GM12878 (cell line): ENCODE results near the gene NPAS3. TPM values are rescaled to one million over a fixed set of nuclear protein-coding genes. Genes with fewer than 3 reads are reported as not detected.

Experiments
- ATAC-seq: fragments of 200-7000 bp; cut with Tn5 transposase; 3 replicates; pipeline ENCODE4 v1.9.1; 2020; ENCODE audit warnings: mild to moderate bottlenecking, moderate library complexity
- BruUV-seq: library from RNA; stranded (reverse); fragments of 400-500 nt; replicated peaks from 2 replicates; lab custom pipeline; 2021; lab: Mats Ljungman, UMichigan
- CTCF ChIA-PET: fragments of 300-600 bp; sonication (Branson Sonifier 250); formaldehyde crosslinking; extraction: SDS; loops from one replicate; lab custom pipeline; 2021; ENCODE audit warnings: inconsistent platforms; lab: Yijun Ruan, JAX
- POLR2A ChIA-PET: fragments of 350-600 bp; formaldehyde crosslinking; extraction: SDS; loops from one replicate; lab custom pipeline; 2021; ENCODE audit warnings: inconsistent platforms; lab: Charles Lee
- RAD21 ChIA-PET: fragments of 300-600 bp; sonication (Branson Sonifier 250); formaldehyde crosslinking; loops from one replicate; lab custom pipeline; 2023; ENCODE audit warnings: antibody characterized with exemption; ENCODE audit not compliant: unreplicated experiment; lab: Charles Lee
- SMC1A ChIA-PET: fragments of 300-600 bp; sonication (Branson Sonifier 250); formaldehyde crosslinking; loops from one replicate; lab custom pipeline; 2023; ENCODE audit not compliant: unreplicated experiment, uncharacterized antibody; lab: Charles Lee
- DNase-seq: peaks from one replicate; pipeline ENCODE4 v3.0.0-alpha.2; 2011; ENCODE audit warnings: low read depth, low spot score
- FAIRE-seq: peaks from 3 replicates; lab custom pipeline; 2011; peaks lifted over from hg19 to GRCh38; lab: Jason Lieb, UNC
- H2AFZ ChIP-seq: 2 replicates; pipeline ENCODE4 v1.6.0; 2011; ENCODE audit warnings: low read depth, low read length, control low read depth; ENCODE audit not compliant: control insufficient read depth
- H3K27ac ChIP-seq: 2 replicates; pipeline ENCODE4 v1.5.1; 2011; ENCODE audit warnings: control low read depth; ENCODE audit not compliant: control insufficient read depth, insufficient read depth
- H3K27me3 ChIP-seq, 2 experiments: replicated peaks in 1 of 2; 2 replicates each; pipeline versions ENCODE4 v1.6.0 to v1.6.1; 2011; ENCODE audit warnings: low read length in 1 of 2; ENCODE audit not compliant: control insufficient read depth in 2 of 2, insufficient read depth in 2 of 2
- H3K36me3 ChIP-seq, 2 experiments: 2 replicates each; pipeline ENCODE4 v1.5.1; 2011; ENCODE audit warnings: low read length in 1 of 2; ENCODE audit not compliant: control insufficient read depth in 2 of 2, insufficient read depth in 2 of 2
- H3K4me1 ChIP-seq: 2 replicates; pipeline ENCODE4 v1.6.1; 2011; ENCODE audit warnings: mild to moderate bottlenecking, low read length, moderate library complexity, mixed read lengths; ENCODE audit not compliant: control insufficient read depth, insufficient read depth
- H3K4me2 ChIP-seq: 2 replicates; pipeline ENCODE4 v1.6.0; 2011; ENCODE audit warnings: control low read depth; ENCODE audit not compliant: control insufficient read depth, insufficient read depth
- H3K4me3 ChIP-seq: fragments of 200-600 bp; sonication (generic); 2 replicates; pipeline ENCODE4 v1.5.1; 2016
- H3K79me2 ChIP-seq: 2 replicates; pipeline ENCODE4 v1.6.0; 2011; ENCODE audit warnings: low read length; ENCODE audit not compliant: control insufficient read depth, insufficient read depth
- H3K9ac ChIP-seq: 2 replicates; pipeline ENCODE4 v1.8.0; 2011; ENCODE audit warnings: low read length, control low read depth, mixed read lengths; ENCODE audit not compliant: control insufficient read depth, insufficient read depth
- H3K9me3 ChIP-seq: replicated peaks from 3 replicates; pipeline ENCODE4 v1.5.1; 2011; ENCODE audit warnings: mild to moderate bottlenecking, low read length; ENCODE audit not compliant: control insufficient read depth, insufficient read depth
- H4K20me1 ChIP-seq: 2 replicates; pipeline ENCODE4 v1.6.0; 2011; ENCODE audit not compliant: control insufficient read depth, insufficient read depth
- ATF3 ChIP-seq: IDR thresholded peaks from 2 replicates; pipeline ENCODE4 v1.6.1; 2011; ENCODE audit warnings: low read depth, mild to moderate bottlenecking, low read length, moderate library complexity, borderline replicate concordance; ENCODE audit errors: extremely low read depth
- ATF7 ChIP-seq: fragments of 450-650 bp; IDR thresholded peaks from 2 replicates; pipeline ENCODE4 v1.6.1; 2016; ENCODE audit warnings: low read depth, mild to moderate bottlenecking
- ELK1 ChIP-seq: IDR thresholded peaks from 2 replicates; pipeline ENCODE4 v1.6.1; 2012; ENCODE audit warnings: low read depth, low read length, improper control_type of control experiment
- JUND ChIP-seq: IDR thresholded peaks from 2 replicates; pipeline ENCODE4 v1.6.1; 2012; ENCODE audit warnings: low read depth, mild to moderate bottlenecking, low read length, improper control_type of control experiment, moderate library complexity
- LARP7 ChIP-seq: fragments of 450-650 bp; IDR thresholded peaks from 2 replicates; pipeline ENCODE4 v1.6.1; 2017; ENCODE audit warnings: mild to moderate bottlenecking
- NFYB ChIP-seq: IDR thresholded peaks from 2 replicates; pipeline ENCODE4 v1.6.1; 2011; ENCODE audit warnings: low read depth, mild to moderate bottlenecking, low read length, improper control_type of control experiment, moderate library complexity; ENCODE audit not compliant: insufficient read depth
- NRF1 ChIP-seq: conservative IDR thresholded peaks from 2 replicates; pipeline ENCODE4 v1.6.1; 2011; ENCODE audit warnings: mild to moderate bottlenecking, low read depth, low read length, improper control_type of control experiment
- PAX8 ChIP-seq: fragments of 450-650 bp; IDR thresholded peaks from 2 replicates; pipeline ENCODE4 v1.6.1; 2017; ENCODE audit warnings: mild to moderate bottlenecking, moderate library complexity
- PBX3 ChIP-seq: IDR thresholded peaks from 2 replicates; pipeline ENCODE4 v1.6.1; 2011; ENCODE audit warnings: mild to moderate bottlenecking, low read depth, low read length, moderate library complexity; ENCODE audit not compliant: insufficient replicate concordance
- POLR2A ChIP-seq: IDR thresholded peaks from 2 replicates; pipeline ENCODE4 v1.6.1; 2011; ENCODE audit warnings: low read depth, mild to moderate bottlenecking, low read length
- POLR2AphosphoS5 ChIP-seq: IDR thresholded peaks from 2 replicates; pipeline ENCODE4 v1.6.1; 2011; ENCODE audit warnings: mild to moderate bottlenecking, low read length, inconsistent platforms
- RUNX3 ChIP-seq: IDR thresholded peaks from 2 replicates; pipeline ENCODE4 v1.6.1; 2012; ENCODE audit warnings: low read length, inconsistent platforms
- SKIL ChIP-seq: fragments of 450-650 bp; IDR thresholded peaks from 2 replicates; pipeline ENCODE4 v1.6.1; 2017; ENCODE audit warnings: mild to moderate bottlenecking, low read depth, inconsistent platforms; ENCODE audit not compliant: poor library complexity, severe bottlenecking
- TCF12 ChIP-seq: IDR thresholded peaks from 2 replicates; pipeline ENCODE4 v1.6.1; 2011; ENCODE audit warnings: low read depth, mild to moderate bottlenecking, low read length
- WRNIP1 ChIP-seq: IDR thresholded peaks from 2 replicates; pipeline ENCODE4 v1.6.1; 2011; ENCODE audit warnings: low read depth, low read length, improper control_type of control experiment, borderline replicate concordance
- ZBTB11 ChIP-seq: fragments of 450-650 bp; formaldehyde crosslinking; IDR thresholded peaks from 2 replicates; pipeline ENCODE4 v1.5.0; 2022; ENCODE audit warnings: mild to moderate bottlenecking, missing genetic modification characterization
- ZZZ3 ChIP-seq: IDR thresholded peaks from 2 replicates; pipeline ENCODE4 v1.6.1; 2011; ENCODE audit warnings: low read depth; ENCODE audit not compliant: control insufficient read depth, insufficient read length
- WGBS: methylation state at CpG from one replicate; pipeline ENCODE4 v1.1.6; 2016; ENCODE audit warnings: low lambda C conversion rate; ENCODE audit not compliant: insufficient replicate concordance, insufficient coverage; ENCODE audit errors: missing lambda C conversion rate; 5-methylcytosine and 5-hydroxymethylcytosine counted together
- in situ Hi-C: fragments of 300-500 bp; cut with MboI; formaldehyde crosslinking; loops from 9 replicates; pipeline ENCODE4 v1.14.3; 2018; ENCODE audit warnings: mixed read lengths
- intact Hi-C: fragments of 100-400 bp; cut with micrococcal nuclease; formaldehyde crosslinking; loops from one replicate; pipeline ENCODE4 v1.14.2; 2022; ENCODE audit not compliant: unreplicated experiment
- polyA plus RNA-seq, 11 experiments: library from polyadenylated mRNA; depleted of rRNA in 4 of 11; unstranded in 6 of 11; stranded (reverse) in 5 of 11; fragments of >200 nt; fragmentation: Nextera tagmentation in 4 of 11; fragmentation: Illumina TruSeq in 1 of 11; extraction: Ambion mirVana in 4 of 11; extraction: Trizol in 1 of 11; gene quantifications; 1 replicate in 1 of 11; 2 replicates in 10 of 11; pipeline versions ENCODE4 v1.2.1 to v1.2.3, GENCODE V29; 2011 to 2016; ENCODE audit warnings: inconsistent platforms in 2 of 11, missing spikeins in 2 of 11, low read depth in 1 of 11
- total RNA-seq, 4 experiments: library from RNA; depleted of rRNA in 3 of 4; stranded (reverse); fragments of >200 nt in 3 of 4; fragmentation: Illumina TruSeq in 1 of 4; extraction: Trizol in 1 of 4; gene quantifications; 2 replicates each; pipeline versions ENCODE4 v1.2.1 to v1.2.3, GENCODE V29; 2013 to 2021

Gene NPAS3
- total and polyA plus RNA-seq, 10 of the 15 experiments (the other 5 are each of a cell fraction or from before 2014, with no cell fraction given): under 0.01 to 2.7 (median 0.03) TPM; not detected in 6

GRCh38 chr14:33670235-33670634, 731.6 kb downstream of the NPAS3 start:
- no peaks in the 10 kb centered on the region for H3K79me2 ChIP-seq
- in situ Hi-C loops (no loop called here), intact Hi-C loops (no loop called here)
- no peak for ATAC-seq
- no peak for DNase-seq
- H3K9ac ChIP-seq: no peak overlapping the region
- no peaks in the 10 kb centered on the region for H3K27me3 ChIP-seq
- ChIA-PET POLR2A (interaction anchor here (0.9 to 1.5 kb wide), 3 partner anchors 9 to 101 kb away, joined by 3 to 4 read pairs (median 3); no protein-coding TSS in a partner anchor), CTCF (interaction anchor here (1.7 to 9.7 kb wide), 2 partner anchors 47 to 158 kb away, joined by 4 to 138 read pairs; no protein-coding TSS in a partner anchor), SMC1A (interaction anchor here (0.7 to 10.7 kb wide), 8 partner anchors 9 to 170 kb away, joined by 3 to 135 read pairs (median 26); no protein-coding TSS in a partner anchor), RAD21 (interaction anchor here (1.0 to 13.3 kb wide), 5 partner anchors 17 to 194 kb away, joined by 4 to 128 read pairs (median 18); no protein-coding TSS in a partner anchor)
- no peak overlapping the region for H3K4me2 ChIP-seq
- H3K4me1 ChIP-seq: no peaks in the 10 kb centered on the region
- no TSS peak for BruUV-seq
- no peaks in the 10 kb centered on the region for H3K9me3 ChIP-seq
- H3K27ac ChIP-seq: no peak overlapping the region
- no peaks in the 10 kb centered on the region for H4K20me1 ChIP-seq
- H3K36me3 ChIP-seq: no peaks in the 10 kb centered on the region
- TF ChIP-seq ATF7 (no peak), WRNIP1 (no peak), ELK1 (no peak), PBX3 (no peak), LARP7 (no peak), TCF12 (no peak), POLR2A (no peak), ZZZ3 (no peak), PAX8 (no peak), NFYB (no peak), ATF3 (no peak), POLR2AphosphoS5 (no peak), ZBTB11 (CRISPR knock-in tag) (no peak), RUNX3 (no peak), NRF1 (no peak), SKIL (no peak), JUND (no peak)
- FAIRE-seq: no peak
- no peak overlapping the region for H2AFZ ChIP-seq
- no peak overlapping the region for H3K4me3 ChIP-seq
- WGBS: 28% methylated on average over 5 of the region's 5 CpGs
